OCI-LY1 (cell line): ENCODE data around the gene FGD4.

Experiments used
- H2AFZ ChIP-seq: fragments of 200-600 bp; sonication (generic), shearing (Covaris generic); 2 replicates; pipeline ENCODE4 v1.6.0; 2014; ENCODE audit warnings: antibody characterized with exemption, mild to moderate bottlenecking, low read length
- H3F3A ChIP-seq: fragments of 200-600 bp; sonication (generic), shearing (Covaris generic); 2 replicates; pipeline ENCODE4 v1.6.0; 2014; ENCODE audit warnings: mild to moderate bottlenecking, antibody characterized with exemption, low read length, moderate library complexity; ENCODE audit not compliant: insufficient read depth
- H3K27ac ChIP-seq: fragments of 200-600 bp; sonication (generic); 2 replicates; pipeline ENCODE4 v1.5.1; 2014; ENCODE audit warnings: low read length, mixed run types, mild to moderate bottlenecking, low read depth; ENCODE audit not compliant: poor library complexity, severe bottlenecking
- H3K27me3 ChIP-seq: fragments of 200-600 bp; sonication (generic); 2 replicates; pipeline ENCODE4 v1.6.0; 2014; ENCODE audit warnings: antibody characterized with exemption, mild to moderate bottlenecking, low read length, moderate library complexity; ENCODE audit not compliant: insufficient read depth
- H3K36me3 ChIP-seq: fragments of 200-600 bp; sonication (generic); 2 replicates; pipeline ENCODE4 v1.6.1; 2014; ENCODE audit warnings: mild to moderate bottlenecking, antibody characterized with exemption, low read length, moderate library complexity, mixed read lengths; ENCODE audit not compliant: insufficient read depth
- H3K4me1 ChIP-seq: fragments of 200-600 bp; sonication (generic); 2 replicates; pipeline ENCODE4 v1.5.1; 2014; ENCODE audit warnings: mild to moderate bottlenecking, low read length, moderate library complexity; ENCODE audit not compliant: insufficient read depth, severe bottlenecking
- H3K4me2 ChIP-seq: fragments of 200-600 bp; sonication (generic), shearing (Covaris generic); 2 replicates; pipeline ENCODE4 v1.6.1; 2014; ENCODE audit warnings: low read length
- H3K4me3 ChIP-seq: fragments of 200-600 bp; sonication (generic); 2 replicates; pipeline ENCODE4 v1.5.1; 2014; ENCODE audit warnings: low read length, low read depth, mild to moderate bottlenecking, mixed read lengths; ENCODE audit not compliant: poor library complexity, severe bottlenecking
- H3K79me2 ChIP-seq: fragments of 200-600 bp; shearing (Covaris generic); 2 replicates; pipeline ENCODE4 v1.6.1; 2016; ENCODE audit warnings: mixed run types, low read length, mixed read lengths; ENCODE audit not compliant: insufficient read depth
- H3K9ac ChIP-seq: fragments of 200-600 bp; sonication (generic), shearing (Covaris generic); 2 replicates; pipeline ENCODE4 v1.6.1; 2014; ENCODE audit warnings: mild to moderate bottlenecking, low read length, mixed read lengths
- H3K9me2 ChIP-seq: fragments of 200-600 bp; sonication (generic), shearing (Covaris generic); 2 replicates; pipeline ENCODE4 v1.6.1; 2014; ENCODE audit warnings: low read depth, mild to moderate bottlenecking, low read length, mixed read lengths
- H3K9me3 ChIP-seq: fragments of 200-600 bp; shearing (Covaris generic); 2 replicates; pipeline ENCODE4 v1.6.1; 2014; ENCODE audit warnings: low read length, mixed read lengths
- H4K20me1 ChIP-seq: fragments of 200-600 bp; sonication (generic), shearing (Covaris generic); 2 replicates; pipeline ENCODE4 v1.6.0; 2016; ENCODE audit warnings: mild to moderate bottlenecking, low read length; ENCODE audit not compliant: insufficient read depth
- CTCF ChIP-seq: fragments of 200-600 bp; sonication (generic), shearing (Covaris generic); IDR thresholded peaks from 2 replicates; pipeline ENCODE4 v1.5.1; 2017; ENCODE audit warnings: mild to moderate bottlenecking, antibody characterized with exemption, low read length, moderate library complexity, mixed read lengths
- EZH2 ChIP-seq: fragments of 200-600 bp; sonication (generic), shearing (Covaris generic); IDR thresholded peaks from 2 replicates; pipeline ENCODE4 v1.8.0; 2017; ENCODE audit warnings: borderline replicate concordance, mixed run types, mild to moderate bottlenecking, antibody characterized with exemption, low read length, moderate library complexity, mixed read lengths

The FGD4 gene

DNA sequence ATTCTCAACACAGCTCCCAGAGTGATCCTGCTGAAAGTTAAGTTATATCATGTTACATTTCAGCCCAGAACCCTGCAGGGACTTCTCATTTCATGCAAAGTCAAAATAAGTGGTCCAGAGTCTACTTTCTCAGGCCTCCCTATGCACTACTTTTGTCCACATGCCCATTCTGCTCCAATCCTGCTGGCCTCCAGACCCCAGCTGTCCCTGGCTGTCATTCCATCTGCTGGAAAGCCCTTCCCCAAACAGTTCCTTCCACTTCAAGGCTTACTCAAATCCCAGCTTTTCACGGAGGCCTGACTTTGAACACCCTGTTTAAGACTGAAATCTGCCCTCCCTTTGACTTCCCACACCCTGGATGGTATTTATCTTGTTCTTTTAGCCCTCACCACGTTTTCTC is 169.9 kb downstream of the FGD4 start:
- Histone ChIP-seq H3K4me2 (no peak overlapping the region), H3K9ac (no peak overlapping the region), H3K4me3 (no peak overlapping the region), H3K79me2 (0 out of 2 replicates have a peak, but pooled peaks cover 4% of the 10 kb centered on the region), H3K27me3 (no peaks in the 10 kb centered on the region), H2AFZ (no peak overlapping the region), H3K4me1 (peaks cover 22% of the 10 kb centered on the region), H3K9me2 (no peaks in the 10 kb centered on the region), H3F3A (no peaks in the 10 kb centered on the region), H3K9me3 (no peaks in the 10 kb centered on the region), H4K20me1 (no peaks in the 10 kb centered on the region), H3K36me3 (peaks cover 19% of the 10 kb centered on the region), H3K27ac (no peak overlapping the region)
- TF ChIP-seq EZH2 (no peak), CTCF (no peak)

DNA sequence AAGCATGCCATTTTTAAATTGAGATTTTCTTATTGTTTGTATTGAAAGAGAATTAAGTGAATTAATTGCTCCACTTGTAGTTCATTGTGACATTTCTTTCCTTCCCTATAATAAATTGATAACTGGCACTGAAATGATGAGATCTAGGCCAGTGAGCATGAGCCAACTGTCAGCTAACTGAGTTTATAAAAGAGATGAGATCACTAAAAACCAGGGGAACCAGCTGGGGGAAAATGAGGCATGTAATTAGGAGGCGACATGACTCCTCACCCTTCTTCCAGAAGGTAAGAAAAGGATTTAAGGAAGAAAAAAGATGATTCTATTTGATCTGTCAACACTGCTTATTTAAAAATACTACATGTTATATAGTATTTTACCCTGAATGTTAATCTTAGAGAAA is 175.2 kb downstream of the FGD4 start:
- Histone ChIP-seq H3K27ac (no peak overlapping the region), H3K4me1 (no peaks in the 10 kb centered on the region), H3K9me3 (no peaks in the 10 kb centered on the region), H3K36me3 (peaks cover 56% of the 10 kb centered on the region), H4K20me1 (no peaks in the 10 kb centered on the region), H3K9me2 (no peaks in the 10 kb centered on the region), H3K79me2 (no peaks in the 10 kb centered on the region), H3K9ac (no peak overlapping the region), H3K4me2 (no peak overlapping the region), H3F3A (no peaks in the 10 kb centered on the region), H2AFZ (no peak overlapping the region), H3K27me3 (no peaks in the 10 kb centered on the region), H3K4me3 (no peak overlapping the region)
- TF ChIP-seq CTCF (no peak), EZH2 (no peak)

DNA sequence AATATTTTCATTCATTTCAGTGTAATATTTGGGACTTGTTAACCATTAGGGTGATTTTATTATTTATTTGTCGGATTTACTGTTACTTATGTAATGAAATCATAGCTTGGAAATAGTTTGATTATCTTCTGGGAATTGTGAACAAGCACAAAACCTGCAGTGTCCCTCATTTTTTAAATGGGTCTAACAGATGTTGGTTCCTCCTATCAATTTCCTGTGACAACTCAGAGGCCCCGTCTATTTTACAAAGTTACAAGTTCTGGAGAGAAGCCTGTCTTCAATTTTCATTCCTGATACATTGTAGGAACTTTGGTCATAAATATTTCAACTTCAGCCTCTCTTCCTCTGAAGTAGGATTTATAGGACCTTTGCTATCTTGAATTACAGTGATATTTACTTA is 178.0 kb downstream of the FGD4 start:
- H2AFZ ChIP-seq: no peak overlapping the region
- H3K27ac ChIP-seq: no peak overlapping the region
- no peak overlapping the region for H3K4me3 ChIP-seq
- H3K9me2 ChIP-seq: no peaks in the 10 kb centered on the region
- no peak overlapping the region for H3K4me2 ChIP-seq
- H3F3A ChIP-seq: no peaks in the 10 kb centered on the region
- no peaks in the 10 kb centered on the region for H3K4me1 ChIP-seq
- no peak for TF ChIP-seq CTCF
- no peak for TF ChIP-seq EZH2
- H3K9me3 ChIP-seq: no peaks in the 10 kb centered on the region
- H3K79me2 ChIP-seq: no peaks in the 10 kb centered on the region
- no peaks in the 10 kb centered on the region for H3K27me3 ChIP-seq
- peaks cover 64% of the 10 kb centered on the region for H3K36me3 ChIP-seq
- H3K9ac ChIP-seq: no peak overlapping the region
- no peaks in the 10 kb centered on the region for H4K20me1 ChIP-seq
